SU-DHL-6 (cell line): ENCODE data around the gene RPL41.

Experiments used
- EZH2phosphoT487 ChIP-seq: fragments of 200-600 bp; sonication (generic), shearing (Covaris generic); conservative IDR thresholded peaks from 2 replicates; pipeline ENCODE4 v1.6.1; 2018; ENCODE audit warnings: mild to moderate bottlenecking, antibody characterized with exemption, low read length, moderate library complexity, mixed read lengths
- TF ChIP-seq, protein P1 (sequence below): fragments of 200-600 bp; sonication (generic); IDR thresholded peaks from one replicate; pipeline ENCODE4 v1.5.1; 2017; ENCODE audit warnings: antibody characterized with exemption, mild to moderate bottlenecking, low read length, moderate library complexity; ENCODE audit not compliant: insufficient read depth, poor library complexity, severe bottlenecking

DNA sequence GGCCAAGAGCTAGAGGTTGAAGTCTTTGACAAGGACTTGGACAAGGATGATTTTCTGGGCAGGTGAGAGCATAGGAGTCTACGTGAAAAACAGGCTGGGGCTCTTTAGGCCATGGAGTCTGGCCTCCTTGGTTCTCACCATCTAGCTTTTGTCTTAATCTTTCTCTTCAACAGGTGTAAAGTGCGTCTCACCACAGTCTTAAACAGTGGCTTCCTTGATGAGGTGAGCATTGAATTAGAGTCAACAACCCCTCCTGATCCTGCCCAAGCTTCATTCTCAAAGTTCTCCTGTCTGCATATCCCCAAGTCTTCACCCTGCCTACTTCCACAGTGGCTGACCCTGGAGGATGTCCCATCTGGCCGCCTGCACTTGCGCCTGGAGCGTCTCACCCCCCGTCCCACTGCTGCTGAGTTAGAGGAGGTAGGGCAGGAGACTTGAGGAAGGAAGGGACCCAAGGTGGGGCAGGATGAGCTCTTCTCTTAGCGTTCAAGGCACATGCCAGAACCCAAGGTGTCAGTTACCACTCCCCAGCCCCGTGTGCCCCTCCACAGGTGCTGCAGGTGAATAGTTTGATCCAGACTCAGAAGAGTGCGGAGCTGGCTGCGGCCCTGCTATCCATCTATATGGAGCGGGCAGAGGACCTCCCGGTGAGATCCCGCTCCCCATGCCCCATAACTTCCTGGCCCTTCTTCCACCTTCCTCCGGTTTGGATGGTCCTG lies 21.6 kb downstream of the RPL41 start:
- TF ChIP-seq, protein P1, sequence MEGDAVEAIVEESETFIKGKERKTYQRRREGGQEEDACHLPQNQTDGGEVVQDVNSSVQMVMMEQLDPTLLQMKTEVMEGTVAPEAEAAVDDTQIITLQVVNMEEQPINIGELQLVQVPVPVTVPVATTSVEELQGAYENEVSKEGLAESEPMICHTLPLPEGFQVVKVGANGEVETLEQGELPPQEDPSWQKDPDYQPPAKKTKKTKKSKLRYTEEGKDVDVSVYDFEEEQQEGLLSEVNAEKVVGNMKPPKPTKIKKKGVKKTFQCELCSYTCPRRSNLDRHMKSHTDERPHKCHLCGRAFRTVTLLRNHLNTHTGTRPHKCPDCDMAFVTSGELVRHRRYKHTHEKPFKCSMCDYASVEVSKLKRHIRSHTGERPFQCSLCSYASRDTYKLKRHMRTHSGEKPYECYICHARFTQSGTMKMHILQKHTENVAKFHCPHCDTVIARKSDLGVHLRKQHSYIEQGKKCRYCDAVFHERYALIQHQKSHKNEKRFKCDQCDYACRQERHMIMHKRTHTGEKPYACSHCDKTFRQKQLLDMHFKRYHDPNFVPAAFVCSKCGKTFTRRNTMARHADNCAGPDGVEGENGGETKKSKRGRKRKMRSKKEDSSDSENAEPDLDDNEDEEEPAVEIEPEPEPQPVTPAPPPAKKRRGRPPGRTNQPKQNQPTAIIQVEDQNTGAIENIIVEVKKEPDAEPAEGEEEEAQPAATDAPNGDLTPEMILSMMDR: no peak
- no peak for TF ChIP-seq EZH2phosphoT487
